Measurements from ENCODE around the gene PTPRS. TPM values are rescaled to one million over a fixed set of nuclear protein-coding genes. Genes with fewer than 3 reads are reported as not detected.

PTPRS gene
- total and polyA plus RNA-seq, 9 of the 15 experiments (the other 6 are each of a cell fraction or from before 2014, with no cell fraction given) = 1.1 to 49.4 (median 14.1) TPM

DNA sequence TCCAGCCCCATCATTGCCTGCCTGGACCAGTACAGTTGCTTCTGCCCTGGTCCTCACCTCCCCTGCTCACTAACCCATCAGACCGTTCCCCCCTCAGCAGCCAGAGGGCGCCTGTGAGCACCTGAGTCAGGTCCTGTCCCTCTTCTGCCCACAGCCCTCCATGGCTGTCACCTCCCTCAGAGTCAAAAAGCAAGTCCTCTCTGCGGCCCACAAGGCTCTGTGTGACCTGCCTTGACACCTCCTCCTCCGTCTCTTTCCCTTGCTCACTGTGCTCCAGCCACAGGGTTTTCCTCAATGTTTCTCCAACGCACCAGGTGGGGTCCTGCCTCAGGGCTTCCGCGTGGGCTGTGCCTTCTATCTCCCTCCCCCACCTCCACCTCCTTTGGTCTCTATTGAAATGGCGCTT, 29.4 kb upstream of the PTPRS start (continued):
- TF ChIP-seq, protein P1, sequence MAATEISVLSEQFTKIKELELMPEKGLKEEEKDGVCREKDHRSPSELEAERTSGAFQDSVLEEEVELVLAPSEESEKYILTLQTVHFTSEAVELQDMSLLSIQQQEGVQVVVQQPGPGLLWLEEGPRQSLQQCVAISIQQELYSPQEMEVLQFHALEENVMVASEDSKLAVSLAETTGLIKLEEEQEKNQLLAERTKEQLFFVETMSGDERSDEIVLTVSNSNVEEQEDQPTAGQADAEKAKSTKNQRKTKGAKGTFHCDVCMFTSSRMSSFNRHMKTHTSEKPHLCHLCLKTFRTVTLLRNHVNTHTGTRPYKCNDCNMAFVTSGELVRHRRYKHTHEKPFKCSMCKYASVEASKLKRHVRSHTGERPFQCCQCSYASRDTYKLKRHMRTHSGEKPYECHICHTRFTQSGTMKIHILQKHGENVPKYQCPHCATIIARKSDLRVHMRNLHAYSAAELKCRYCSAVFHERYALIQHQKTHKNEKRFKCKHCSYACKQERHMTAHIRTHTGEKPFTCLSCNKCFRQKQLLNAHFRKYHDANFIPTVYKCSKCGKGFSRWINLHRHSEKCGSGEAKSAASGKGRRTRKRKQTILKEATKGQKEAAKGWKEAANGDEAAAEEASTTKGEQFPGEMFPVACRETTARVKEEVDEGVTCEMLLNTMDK (IDR thresholded peaks at IDR 0.05; ENCODE audit: borderline replicate concordance, insufficient read depth, low read depth, low read length, poor library complexity, severe bottlenecking) = no peak
- TF ChIP-seq, protein P2, sequence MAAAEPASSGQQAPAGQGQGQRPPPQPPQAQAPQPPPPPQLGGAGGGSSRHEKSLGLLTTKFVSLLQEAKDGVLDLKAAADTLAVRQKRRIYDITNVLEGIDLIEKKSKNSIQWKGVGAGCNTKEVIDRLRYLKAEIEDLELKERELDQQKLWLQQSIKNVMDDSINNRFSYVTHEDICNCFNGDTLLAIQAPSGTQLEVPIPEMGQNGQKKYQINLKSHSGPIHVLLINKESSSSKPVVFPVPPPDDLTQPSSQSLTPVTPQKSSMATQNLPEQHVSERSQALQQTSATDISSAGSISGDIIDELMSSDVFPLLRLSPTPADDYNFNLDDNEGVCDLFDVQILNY (CRISPR knock-in tag; IDR thresholded peaks at IDR 0.05) = no peak
- no peak for TF ChIP-seq TRIM24 (IDR thresholded peaks at IDR 0.05)
- no peak for TF ChIP-seq GATAD2A (IDR thresholded peaks at IDR 0.05)
- no peak for TF ChIP-seq HSF4 (CRISPR knock-in tag; IDR thresholded peaks at IDR 0.05; ENCODE audit: borderline replicate concordance)
- no peak for TF ChIP-seq SNRNP70 (optimal IDR thresholded peaks at IDR 0.05; ENCODE audit: low read depth, low read length)
- TF ChIP-seq, protein P3, sequence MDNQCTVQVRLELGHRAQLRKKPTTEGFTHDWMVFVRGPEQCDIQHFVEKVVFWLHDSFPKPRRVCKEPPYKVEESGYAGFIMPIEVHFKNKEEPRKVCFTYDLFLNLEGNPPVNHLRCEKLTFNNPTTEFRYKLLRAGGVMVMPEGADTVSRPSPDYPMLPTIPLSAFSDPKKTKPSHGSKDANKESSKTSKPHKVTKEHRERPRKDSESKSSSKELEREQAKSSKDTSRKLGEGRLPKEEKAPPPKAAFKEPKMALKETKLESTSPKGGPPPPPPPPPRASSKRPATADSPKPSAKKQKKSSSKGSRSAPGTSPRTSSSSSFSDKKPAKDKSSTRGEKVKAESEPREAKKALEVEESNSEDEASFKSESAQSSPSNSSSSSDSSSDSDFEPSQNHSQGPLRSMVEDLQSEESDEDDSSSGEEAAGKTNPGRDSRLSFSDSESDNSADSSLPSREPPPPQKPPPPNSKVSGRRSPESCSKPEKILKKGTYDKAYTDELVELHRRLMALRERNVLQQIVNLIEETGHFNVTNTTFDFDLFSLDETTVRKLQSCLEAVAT (IDR thresholded peaks at IDR 0.05) = no peak
- TF ChIP-seq, protein P4, sequence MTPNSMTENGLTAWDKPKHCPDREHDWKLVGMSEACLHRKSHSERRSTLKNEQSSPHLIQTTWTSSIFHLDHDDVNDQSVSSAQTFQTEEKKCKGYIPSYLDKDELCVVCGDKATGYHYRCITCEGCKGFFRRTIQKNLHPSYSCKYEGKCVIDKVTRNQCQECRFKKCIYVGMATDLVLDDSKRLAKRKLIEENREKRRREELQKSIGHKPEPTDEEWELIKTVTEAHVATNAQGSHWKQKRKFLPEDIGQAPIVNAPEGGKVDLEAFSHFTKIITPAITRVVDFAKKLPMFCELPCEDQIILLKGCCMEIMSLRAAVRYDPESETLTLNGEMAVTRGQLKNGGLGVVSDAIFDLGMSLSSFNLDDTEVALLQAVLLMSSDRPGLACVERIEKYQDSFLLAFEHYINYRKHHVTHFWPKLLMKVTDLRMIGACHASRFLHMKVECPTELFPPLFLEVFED (CRISPR knock-in tag; conservative IDR thresholded peaks at IDR 0.05) = no peak
- TF ChIP-seq ZNF507 (tag; conservative IDR thresholded peaks at IDR 0.05) = no peak
- TF ChIP-seq TOE1 (IDR thresholded peaks at IDR 0.05; ENCODE audit: borderline replicate concordance) = 0 out of 2 replicates have a peak, but pooled peaks have one; percentile 22
- no peak for TF ChIP-seq TOE1 (CRISPR knock-in tag; IDR thresholded peaks at IDR 0.05; ENCODE audit: borderline replicate concordance, low read depth)
- TF ChIP-seq, protein P5, sequence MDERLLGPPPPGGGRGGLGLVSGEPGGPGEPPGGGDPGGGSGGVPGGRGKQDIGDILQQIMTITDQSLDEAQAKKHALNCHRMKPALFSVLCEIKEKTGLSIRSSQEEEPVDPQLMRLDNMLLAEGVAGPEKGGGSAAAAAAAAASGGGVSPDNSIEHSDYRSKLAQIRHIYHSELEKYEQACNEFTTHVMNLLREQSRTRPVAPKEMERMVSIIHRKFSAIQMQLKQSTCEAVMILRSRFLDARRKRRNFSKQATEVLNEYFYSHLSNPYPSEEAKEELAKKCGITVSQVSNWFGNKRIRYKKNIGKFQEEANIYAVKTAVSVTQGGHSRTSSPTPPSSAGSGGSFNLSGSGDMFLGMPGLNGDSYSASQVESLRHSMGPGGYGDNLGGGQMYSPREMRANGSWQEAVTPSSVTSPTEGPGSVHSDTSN (CRISPR knock-in tag; IDR thresholded peaks at IDR 0.05; ENCODE audit: low read depth) = no peak
- TF ChIP-seq, protein P5 (tag; conservative IDR thresholded peaks at IDR 0.05; ENCODE audit: low read depth) = no peak
- no peak for TF ChIP-seq ZNF551 (CRISPR knock-in tag; IDR thresholded peaks at IDR 0.05)
- TF ChIP-seq, protein P6, sequence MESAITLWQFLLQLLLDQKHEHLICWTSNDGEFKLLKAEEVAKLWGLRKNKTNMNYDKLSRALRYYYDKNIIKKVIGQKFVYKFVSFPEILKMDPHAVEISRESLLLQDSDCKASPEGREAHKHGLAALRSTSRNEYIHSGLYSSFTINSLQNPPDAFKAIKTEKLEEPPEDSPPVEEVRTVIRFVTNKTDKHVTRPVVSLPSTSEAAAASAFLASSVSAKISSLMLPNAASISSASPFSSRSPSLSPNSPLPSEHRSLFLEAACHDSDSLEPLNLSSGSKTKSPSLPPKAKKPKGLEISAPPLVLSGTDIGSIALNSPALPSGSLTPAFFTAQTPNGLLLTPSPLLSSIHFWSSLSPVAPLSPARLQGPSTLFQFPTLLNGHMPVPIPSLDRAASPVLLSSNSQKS (CRISPR knock-in tag; IDR thresholded peaks at IDR 0.05) = no peak
- TF ChIP-seq NRF1 (conservative IDR thresholded peaks at IDR 0.05 in 1 of 2, IDR thresholded peaks at IDR 0.05 in 1 of 2) = no peak
- TF ChIP-seq, protein P7, sequence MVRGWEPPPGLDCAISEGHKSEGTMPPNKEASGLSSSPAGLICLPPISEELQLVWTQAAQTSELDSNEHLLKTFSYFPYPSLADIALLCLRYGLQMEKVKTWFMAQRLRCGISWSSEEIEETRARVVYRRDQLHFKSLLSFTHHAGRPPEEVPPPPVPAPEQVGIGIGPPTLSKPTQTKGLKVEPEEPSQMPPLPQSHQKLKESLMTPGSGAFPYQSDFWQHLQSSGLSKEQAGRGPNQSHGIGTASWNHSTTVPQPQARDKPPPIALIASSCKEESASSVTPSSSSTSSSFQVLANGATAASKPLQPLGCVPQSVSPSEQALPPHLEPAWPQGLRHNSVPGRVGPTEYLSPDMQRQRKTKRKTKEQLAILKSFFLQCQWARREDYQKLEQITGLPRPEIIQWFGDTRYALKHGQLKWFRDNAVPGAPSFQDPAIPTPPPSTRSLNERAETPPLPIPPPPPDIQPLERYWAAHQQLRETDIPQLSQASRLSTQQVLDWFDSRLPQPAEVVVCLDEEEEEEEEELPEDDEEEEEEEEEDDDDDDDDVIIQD (CRISPR knock-in tag; IDR thresholded peaks at IDR 0.05) = no peak
- no peak for TF ChIP-seq CBFA2T2 (conservative IDR thresholded peaks at IDR 0.05)

All from K562 (cell line).